Measurements from ENCODE around the gene SFMBT1.

DNA sequence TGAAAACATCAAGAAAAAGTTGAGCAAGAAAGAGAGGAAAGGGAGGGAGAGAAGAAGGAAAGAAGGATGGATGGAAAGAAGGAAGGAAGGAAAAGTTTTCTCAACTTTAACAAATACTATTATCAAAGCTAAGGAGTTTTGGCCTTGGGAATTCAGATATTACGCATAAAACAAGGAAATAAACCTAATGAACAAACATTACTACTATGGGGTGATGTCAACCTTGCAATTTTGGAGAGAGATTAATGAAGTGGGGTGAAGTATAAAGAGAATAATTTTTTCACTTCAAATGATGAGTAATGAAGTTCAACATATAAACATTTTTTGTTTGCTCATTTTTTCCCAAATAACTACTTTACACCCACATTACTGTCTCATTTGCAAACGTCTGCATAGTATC, 55.2 kb downstream of the SFMBT1 start:
- TF ChIP-seq, protein P1, sequence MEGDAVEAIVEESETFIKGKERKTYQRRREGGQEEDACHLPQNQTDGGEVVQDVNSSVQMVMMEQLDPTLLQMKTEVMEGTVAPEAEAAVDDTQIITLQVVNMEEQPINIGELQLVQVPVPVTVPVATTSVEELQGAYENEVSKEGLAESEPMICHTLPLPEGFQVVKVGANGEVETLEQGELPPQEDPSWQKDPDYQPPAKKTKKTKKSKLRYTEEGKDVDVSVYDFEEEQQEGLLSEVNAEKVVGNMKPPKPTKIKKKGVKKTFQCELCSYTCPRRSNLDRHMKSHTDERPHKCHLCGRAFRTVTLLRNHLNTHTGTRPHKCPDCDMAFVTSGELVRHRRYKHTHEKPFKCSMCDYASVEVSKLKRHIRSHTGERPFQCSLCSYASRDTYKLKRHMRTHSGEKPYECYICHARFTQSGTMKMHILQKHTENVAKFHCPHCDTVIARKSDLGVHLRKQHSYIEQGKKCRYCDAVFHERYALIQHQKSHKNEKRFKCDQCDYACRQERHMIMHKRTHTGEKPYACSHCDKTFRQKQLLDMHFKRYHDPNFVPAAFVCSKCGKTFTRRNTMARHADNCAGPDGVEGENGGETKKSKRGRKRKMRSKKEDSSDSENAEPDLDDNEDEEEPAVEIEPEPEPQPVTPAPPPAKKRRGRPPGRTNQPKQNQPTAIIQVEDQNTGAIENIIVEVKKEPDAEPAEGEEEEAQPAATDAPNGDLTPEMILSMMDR (IDR thresholded peaks at IDR 0.05; ENCODE audit: low read depth, low read length, missing input control), result no peak
- TF ChIP-seq, protein P2, sequence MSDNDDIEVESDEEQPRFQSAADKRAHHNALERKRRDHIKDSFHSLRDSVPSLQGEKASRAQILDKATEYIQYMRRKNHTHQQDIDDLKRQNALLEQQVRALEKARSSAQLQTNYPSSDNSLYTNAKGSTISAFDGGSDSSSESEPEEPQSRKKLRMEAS (IDR thresholded peaks at IDR 0.05), result no peak
- TF ChIP-seq RXRA (IDR thresholded peaks at IDR 0.05), result no peak
- TF ChIP-seq RAD21 (IDR thresholded peaks at IDR 0.05), result no peak

Measured in liver (tissue), 3 donors.